Measurements from ENCODE around the gene IFT122. TPM values are rescaled to one million over a fixed set of nuclear protein-coding genes. Genes with fewer than 3 reads are reported as not detected.
"Not testable (repeated sequence)": the region's sequence is repeated elsewhere in the genome, so short reads cannot be mapped to it uniquely, and the experiment has no call there.

The IFT122 gene
- total RNA-seq, 1 donor from 2014 or later, result 37.9 TPM

DNA sequence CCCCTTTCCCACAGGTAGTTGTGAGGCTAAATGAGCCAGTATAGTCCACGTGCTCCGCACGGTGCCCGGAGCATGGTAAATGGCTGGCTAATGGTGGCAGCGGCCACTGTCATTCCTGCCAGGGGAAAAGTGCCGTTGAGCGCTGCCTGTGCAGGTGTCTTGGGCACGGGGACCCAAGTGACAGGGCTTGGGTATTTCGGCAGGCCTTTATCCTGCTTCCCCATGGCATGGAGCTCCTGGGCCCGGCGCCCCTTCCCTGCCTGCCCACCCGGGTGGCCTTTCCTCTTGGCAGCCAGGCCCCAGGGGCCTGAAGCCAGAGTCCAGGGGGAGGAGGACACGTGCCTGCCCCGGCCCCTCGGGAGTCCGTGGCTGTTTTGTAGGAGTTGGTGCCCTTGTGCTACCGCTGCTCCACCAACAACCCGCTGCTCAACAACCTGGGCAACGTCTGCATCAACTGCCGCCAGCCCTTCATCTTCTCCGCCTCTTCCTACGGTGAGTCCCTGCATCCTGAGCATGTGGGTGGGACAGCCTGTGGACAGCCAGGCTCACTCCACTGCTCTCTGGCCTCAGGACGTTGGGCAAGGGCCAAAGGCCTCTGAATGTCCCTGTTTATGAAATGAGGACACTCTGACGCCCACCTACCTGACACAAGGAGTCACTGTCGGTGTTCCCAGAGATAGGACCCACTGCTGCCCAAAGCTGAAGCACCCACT is 75.2 kb downstream of the IFT122 start:
- DNase-seq (ENCODE audit: low read depth in 2 of 2), result not testable (repeated sequence)

DNA sequence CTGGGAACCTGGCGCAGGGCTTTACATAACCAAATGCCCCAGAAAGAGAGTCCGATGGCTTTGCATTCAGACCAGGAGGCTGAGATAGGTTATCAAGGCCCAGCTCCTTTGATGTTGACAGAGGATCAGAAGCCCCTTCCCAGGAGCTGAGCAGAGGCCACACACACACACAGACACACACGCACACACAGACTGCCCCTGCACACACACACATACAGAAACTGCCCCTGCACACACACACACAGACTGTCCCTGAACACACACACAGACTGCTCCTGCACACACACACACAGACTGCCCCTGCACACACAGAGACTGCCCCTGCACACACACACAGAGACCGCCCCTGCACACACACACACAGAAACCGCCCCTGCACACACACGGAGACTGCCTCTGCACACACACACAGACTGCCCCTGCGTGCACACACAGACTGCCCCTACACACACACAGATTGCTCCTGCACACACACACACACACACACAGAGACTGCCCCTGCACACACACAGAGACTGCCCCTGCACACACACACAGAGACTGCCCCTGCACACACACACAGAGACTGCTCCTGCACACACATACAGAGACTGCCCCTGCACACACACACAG is 75.9 kb downstream of the IFT122 start:
- not testable (repeated sequence) for DNase-seq (ENCODE audit: low read depth in 2 of 2)

GRCh38 chr3:129517516-129517915 is 77.5 kb downstream of the IFT122 start:
- DNase-seq (ENCODE audit: low read depth in 2 of 2), result no peak

GRCh38 chr3:129518038-129518561 is 78.1 kb downstream of the IFT122 start:
- DNase-seq (ENCODE audit: low read depth in 2 of 2), result peak in 1 of 2 donors; percentile 26

GRCh38 chr3:129518581-129518980 is 78.6 kb downstream of the IFT122 start:
- no peak for DNase-seq (ENCODE audit: low read depth in 2 of 2)

- DNase-seq (ENCODE audit: low read depth in 2 of 2), result no peak
Observed at GRCh38 chr3:129519449-129519848, 79.4 kb downstream of the IFT122 start.

- no peak for DNase-seq (ENCODE audit: low read depth in 2 of 2)
Observed at GRCh38 chr3:129519896-129520715, 80.1 kb downstream of the IFT122 start.

DNA sequence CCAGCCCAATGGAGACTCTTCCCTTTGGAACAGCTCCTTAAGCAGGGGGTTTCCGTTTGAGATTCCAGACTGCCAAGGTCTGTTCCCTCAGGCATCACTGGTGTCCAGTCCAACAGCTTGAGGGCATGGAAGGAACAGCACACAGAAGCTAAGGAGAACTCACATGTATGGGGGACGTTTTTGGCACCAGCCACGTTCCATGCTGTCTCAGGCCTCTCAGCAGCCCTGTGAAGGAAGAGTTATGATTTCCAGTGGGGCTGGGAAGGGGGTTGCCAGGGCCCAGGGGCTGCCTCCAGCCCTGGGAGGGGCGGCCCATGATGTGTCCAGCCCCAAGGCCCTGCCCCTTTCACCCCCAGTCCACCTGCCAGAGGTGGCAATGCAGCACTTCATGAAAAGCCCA is 80.9 kb downstream of the IFT122 start:
- DNase-seq (ENCODE audit: low read depth in 2 of 2), result no peak

- DNase-seq (ENCODE audit: low read depth in 2 of 2), result no peak
Observed at GRCh38 chr3:129521611-129522010, 81.6 kb downstream of the IFT122 start.

DNA sequence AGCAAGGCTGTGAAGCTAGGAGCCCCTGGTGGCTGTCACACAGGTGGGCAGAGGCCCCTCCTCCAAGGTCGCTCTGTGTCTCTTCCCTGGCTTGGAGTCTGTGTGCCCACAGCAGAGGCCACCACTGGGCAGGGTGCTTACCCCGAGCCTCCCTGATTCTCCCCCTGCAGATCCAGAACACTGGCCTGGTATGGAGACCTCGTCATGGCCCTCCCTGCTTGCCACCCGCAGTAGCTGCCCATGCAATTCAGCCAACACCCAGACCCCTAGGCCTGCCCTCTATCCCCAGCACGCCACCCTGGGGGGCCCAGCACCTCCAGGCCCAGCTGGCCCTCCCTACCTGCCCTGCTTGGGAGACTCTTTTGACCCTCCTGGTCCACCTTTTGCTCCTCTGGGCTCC is 82.9 kb downstream of the IFT122 start:
- DNase-seq (ENCODE audit: low read depth in 2 of 2), result no peak

GRCh38 chr3:129524081-129524480 is 84.1 kb downstream of the IFT122 start:
- DNase-seq (ENCODE audit: low read depth in 2 of 2), result no peak

DNA sequence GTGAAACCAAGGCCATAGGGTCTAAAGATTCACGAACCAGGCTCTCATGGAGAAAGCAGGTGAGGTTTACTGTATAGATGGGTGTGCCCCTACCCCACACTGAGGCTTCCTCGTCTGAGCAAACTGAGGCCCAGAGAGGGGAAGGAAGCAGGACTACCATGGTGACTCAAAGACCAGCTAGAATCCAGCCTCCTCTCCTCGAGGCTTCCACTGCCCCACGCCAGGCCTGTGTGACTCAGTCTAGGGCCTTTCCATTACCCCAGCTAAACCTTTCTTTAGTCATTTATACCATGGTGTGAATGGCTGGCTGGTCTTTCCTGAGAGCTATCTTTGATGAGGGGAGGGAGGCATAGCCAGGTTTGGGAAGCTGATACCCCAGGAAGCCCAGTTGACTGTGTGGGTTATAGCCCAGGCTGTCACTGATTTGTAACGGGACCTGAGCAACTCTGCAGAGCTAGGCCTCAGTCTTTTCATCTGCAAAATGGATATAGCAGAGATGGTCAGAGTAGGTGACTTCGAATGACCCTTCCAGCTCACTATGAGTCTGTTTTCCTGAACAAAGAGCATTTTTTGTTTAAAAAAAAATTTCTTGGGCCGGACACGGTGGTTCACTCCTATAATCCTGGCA is 85.4 kb downstream of the IFT122 start:
- DNase-seq (ENCODE audit: low read depth in 2 of 2), result peak in 1 of 2 donors; percentile 79

- no peak for DNase-seq (ENCODE audit: low read depth in 2 of 2)
Observed at GRCh38 chr3:129526121-129526900, 86.3 kb downstream of the IFT122 start.

DNA sequence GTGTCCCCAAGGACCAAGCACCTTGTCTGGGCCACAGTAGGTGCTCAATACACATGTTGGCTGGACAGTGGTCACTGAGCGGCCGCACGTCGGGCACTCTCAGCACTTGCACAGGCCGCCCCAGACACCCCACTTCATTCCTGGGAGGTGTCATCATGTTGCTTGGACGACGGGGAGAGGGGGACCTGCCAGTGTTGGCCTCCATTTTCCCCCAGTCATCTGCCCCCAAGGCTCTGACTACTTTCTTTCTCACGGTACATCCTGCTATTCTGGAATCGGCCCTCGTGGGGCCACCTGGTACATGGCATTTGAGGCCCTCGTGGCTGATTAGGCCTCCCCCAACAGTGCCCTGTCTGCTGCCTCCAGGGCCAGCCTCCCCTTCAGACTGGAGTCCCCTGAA is 87.2 kb downstream of the IFT122 start:
- no peak for DNase-seq (ENCODE audit: low read depth in 2 of 2)

GRCh38 chr3:129528589-129529100 is 88.6 kb downstream of the IFT122 start, which contains the start of gene RHO:
Gene RHO (plus strand): TSS chr3:129528639. CDS start chr3:129528734, 95 bp downstream.
- no peak for DNase-seq (ENCODE audit: low read depth in 2 of 2)

- peak in 1 of 2 donors; percentile 14 for DNase-seq (ENCODE audit: low read depth in 2 of 2)
Observed at GRCh38 chr3:129529436-129530210, 89.6 kb downstream of the IFT122 start.

DNA sequence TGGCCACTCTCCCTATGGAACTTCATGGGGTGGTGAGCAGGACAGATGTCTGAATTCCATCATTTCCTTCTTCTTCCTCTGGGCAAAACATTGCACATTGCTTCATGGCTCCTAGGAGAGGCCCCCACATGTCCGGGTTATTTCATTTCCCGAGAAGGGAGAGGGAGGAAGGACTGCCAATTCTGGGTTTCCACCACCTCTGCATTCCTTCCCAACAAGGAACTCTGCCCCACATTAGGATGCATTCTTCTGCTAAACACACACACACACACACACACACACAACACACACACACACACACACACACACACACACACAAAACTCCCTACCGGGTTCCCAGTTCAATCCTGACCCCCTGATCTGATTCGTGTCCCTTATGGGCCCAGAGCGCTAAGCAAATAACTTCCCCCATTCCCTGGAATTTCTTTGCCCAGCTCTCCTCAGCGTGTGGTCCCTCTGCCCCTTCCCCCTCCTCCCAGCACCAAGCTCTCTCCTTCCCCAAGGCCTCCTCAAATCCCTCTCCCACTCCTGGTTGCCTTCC is 90.3 kb downstream of the IFT122 start:
- DNase-seq (ENCODE audit: low read depth in 2 of 2), result peak; percentile 25 to 66

DNA sequence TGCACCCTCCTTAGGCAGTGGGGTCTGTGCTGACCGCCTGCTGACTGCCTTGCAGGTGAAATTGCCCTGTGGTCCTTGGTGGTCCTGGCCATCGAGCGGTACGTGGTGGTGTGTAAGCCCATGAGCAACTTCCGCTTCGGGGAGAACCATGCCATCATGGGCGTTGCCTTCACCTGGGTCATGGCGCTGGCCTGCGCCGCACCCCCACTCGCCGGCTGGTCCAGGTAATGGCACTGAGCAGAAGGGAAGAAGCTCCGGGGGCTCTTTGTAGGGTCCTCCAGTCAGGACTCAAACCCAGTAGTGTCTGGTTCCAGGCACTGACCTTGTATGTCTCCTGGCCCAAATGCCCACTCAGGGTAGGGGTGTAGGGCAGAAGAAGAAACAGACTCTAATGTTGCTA is 90.8 kb downstream of the IFT122 start:
- DNase-seq (ENCODE audit: low read depth in 2 of 2), result no peak

DNA sequence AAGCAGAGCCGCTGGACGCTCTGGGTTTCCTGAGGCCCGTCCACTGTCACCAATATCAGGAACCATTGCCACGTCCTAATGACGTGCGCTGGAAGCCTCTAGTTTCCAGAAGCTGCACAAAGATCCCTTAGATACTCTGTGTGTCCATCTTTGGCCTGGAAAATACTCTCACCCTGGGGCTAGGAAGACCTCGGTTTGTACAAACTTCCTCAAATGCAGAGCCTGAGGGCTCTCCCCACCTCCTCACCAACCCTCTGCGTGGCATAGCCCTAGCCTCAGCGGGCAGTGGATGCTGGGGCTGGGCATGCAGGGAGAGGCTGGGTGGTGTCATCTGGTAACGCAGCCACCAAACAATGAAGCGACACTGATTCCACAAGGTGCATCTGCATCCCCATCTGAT is 91.7 kb downstream of the IFT122 start:
- no peak for DNase-seq (ENCODE audit: low read depth in 2 of 2)
